GM19025 (cell line): ENCODE data around the gene CLPSL2.

Source experiments
- ATAC-seq: cut with Tn5 transposase; IDR thresholded peaks from one replicate; pipeline ENCODE4 v1.9.1; 2021; ENCODE audit warnings: mild to moderate bottlenecking, low read depth, moderate library complexity; ENCODE audit not compliant: unreplicated experiment

CLPSL2 gene

GRCh38 chr6:35745509-35745908 lies 30.9 kb upstream of the CLPSL2 start:
- ATAC-seq = no peak

DNA sequence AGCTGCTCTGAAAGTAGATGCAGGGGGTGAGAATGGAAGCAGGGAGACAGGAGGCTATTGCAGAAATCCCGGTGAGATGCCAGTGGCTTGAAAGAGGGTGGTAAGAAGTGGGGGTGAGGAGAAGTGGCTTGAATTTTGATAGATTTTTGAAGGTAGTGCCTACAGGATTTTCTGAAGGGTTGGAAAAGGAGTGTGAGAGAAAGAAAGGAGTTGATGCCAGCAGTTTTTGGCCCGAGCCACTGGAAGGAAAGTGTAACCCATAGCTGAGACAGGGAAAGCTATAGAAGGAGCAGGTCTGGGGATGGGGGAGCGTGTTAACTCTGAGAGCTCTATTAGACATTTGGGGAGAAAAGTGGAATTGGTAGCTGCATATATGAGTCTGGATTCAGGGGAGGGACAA lies 29.9 kb upstream of the CLPSL2 start:
- ATAC-seq = no peak

GRCh38 chr6:35747877-35748276 lies 28.5 kb upstream of the CLPSL2 start:
- ATAC-seq = no peak

DNA sequence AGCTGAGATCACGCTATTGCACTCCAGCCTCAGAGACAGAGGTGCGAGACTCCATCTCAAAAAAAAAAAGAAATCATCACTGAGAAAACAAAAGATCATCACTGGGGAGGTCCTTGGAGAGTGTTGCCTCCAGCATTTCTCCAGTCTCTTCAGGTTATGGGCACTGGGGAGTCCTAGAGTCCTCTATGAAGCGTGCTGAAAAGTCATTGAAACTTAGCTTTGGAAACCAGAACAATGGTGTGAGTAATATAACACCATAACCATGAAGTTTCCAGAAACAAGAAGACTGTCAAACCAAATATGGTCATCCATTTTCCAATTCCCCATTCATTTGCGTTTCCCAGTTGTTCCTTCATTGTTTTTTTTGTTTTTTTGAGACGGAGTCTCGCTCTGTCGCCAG lies 25.8 kb upstream of the CLPSL2 start:
- ATAC-seq = no peak

GRCh38 chr6:35751594-35751993 lies 24.8 kb upstream of the CLPSL2 start:
- no peak for ATAC-seq

DNA sequence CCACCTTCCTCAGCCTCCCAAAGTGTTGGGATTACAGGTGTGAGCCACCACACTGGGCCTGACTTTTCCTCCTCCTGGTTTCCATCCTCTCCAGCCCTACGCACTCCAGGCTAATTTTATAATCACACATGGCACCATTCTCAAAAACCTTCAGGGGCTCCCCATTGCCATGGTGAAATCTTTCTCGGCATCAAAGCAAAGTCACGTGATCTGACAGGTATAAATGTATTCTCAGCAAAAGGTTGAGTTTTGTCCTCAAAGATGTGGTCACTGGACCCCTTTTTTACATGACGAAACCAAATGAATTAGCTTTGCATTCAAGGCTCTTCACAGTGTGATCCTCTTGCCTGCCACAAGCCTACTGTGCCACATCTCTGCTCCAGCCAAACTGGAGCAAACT lies 24.1 kb upstream of the CLPSL2 start:
- no peak for ATAC-seq

- no peak for ATAC-seq
Observed at GRCh38 chr6:35754452-35755277, 21.7 kb upstream of the CLPSL2 start.

DNA sequence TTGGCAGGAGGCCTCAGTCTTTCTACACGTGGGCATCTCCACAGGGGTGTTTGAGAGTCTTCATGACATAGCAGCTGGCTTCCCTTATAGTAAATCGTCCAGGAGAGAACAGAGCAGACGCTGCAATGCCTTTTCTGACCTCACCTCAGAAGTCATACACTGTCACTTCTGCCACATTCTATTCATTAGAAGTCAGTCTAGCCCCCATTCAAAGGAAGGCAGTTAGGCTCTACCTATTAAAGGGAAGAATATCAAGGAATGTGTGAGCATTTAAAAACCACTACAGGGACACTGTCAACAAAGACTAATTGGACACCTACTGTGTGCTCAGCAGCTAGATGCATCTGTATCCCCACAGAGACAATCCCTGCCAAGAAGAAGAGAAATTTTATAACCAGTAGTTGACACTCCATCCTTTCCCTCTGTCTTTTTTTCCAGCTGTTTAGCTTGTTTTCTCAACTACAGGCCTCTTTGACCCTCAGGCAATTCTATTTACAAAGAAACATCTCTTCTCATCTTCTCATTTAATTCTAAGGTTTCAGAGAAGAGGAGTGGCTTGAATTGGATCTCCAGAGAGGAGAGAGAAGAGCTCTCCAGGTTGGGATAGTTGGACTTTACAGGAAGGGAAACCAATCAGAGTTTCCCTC lies 21.0 kb upstream of the CLPSL2 start:
- ATAC-seq = no peak

DNA sequence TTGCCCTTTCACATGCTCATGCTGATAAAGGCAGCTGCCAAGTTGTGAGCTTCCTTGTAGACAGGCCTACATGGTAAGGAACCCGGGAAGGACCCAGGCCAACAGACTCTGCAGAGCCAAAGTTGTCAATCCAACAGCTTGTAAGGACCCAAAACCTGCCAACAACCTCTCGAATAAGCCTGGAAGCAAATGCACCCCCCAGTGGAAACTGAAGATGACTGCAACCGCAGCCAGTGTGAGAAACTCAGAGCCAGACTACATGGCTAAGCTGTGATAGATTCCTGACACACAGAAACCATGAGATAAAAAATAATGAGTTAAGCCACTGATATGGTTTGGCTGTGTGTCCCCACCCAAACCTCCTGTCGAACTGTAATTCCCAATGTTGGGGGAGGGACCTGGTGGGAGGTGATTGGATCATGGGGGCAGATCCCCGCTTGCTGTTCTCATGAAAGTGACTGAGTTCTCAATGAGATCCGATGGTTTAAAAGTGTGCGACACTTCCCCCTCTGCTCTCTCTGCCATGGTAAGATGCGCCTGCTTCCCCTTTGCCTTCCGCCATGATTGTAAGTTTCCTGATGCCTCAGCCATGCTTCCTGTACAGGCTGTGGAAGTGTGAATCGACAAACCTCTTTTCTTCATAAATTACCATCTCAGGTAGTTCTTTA lies 18.8 kb upstream of the CLPSL2 start:
- ATAC-seq = no peak

- ATAC-seq = no peak
Observed at GRCh38 chr6:35759426-35759825, 17.0 kb upstream of the CLPSL2 start.

DNA sequence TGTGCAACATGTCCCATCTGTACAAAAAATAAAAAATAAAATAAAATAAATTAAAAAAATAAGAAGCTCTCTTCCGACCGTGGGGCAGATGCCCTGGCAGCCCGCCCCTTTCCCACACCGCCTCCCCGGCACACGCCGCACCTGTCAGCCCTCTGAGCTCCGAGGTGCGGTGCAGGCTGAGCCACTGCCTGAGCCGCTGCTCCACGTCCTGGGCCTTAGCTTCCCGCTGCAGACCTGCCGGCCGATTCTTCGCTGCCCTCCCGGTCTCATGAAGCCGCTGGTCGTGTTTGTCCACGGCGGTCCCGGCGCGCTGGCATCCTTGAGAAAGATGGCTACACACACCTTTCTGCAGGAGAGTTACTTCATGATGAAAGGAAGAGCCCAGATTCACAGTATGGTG lies 10.7 kb upstream of the CLPSL2 start:
- no peak for ATAC-seq

DNA sequence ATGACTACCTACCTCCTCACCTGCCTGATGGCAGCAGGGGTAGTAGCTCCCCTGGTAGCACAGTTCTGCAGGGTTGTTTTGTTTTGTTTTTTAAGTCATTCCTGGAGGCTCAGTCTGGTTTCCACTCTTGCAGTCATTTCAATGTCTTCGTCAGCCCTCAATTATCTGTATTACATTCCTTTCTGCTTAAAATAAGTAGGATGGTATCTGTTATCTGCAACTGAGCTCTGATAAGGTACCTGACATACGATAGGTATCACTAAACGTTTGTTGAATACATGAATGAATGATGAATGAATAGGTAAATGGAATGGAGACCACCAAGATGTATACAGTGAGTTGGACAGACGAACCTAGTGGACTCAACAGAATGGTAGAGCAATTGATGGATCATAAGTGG lies 7.2 kb upstream of the CLPSL2 start:
- ATAC-seq = no peak

DNA sequence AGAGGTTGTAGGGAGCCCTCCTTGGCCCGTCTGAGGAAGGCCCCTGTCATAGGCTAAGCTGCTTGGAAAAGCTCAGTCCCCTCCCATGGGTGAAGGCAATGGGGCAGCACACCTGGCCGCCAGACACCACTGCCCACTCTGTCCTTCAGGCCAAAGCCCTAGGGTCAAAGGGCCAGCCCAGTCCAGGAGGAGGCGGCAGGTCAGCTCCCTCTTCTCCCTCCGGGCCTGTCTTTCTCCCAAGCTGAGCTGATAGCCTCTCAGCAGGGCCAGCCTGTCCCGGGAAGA lies 5.1 kb upstream of the CLPSL2 start:
- no peak for ATAC-seq

- ATAC-seq = no peak
Observed at GRCh38 chr6:35774116-35774794, 2.1 kb upstream of the CLPSL2 start.

DNA sequence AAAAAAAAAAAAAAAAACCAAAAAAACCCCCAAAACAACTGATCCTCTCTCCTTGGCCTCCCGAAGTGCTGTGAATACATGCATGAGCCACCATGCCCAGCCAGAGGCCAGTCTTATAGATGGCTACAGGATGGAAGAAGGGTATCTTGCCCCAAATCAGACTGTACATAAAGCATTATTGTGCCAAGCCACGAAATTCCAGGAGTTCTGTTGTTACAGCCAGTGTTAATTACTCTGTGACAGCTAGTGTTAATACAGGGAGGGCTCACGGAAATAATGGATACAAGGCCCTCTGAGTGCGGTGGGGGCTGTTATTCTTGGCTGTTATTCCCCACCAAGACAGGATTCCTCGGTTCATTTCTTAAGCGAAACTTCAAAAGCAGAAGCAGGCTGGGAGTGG lies 1.4 kb upstream of the CLPSL2 start:
- ATAC-seq = no peak

- no peak for ATAC-seq
Observed at GRCh38 chr6:35777356-35778102, 1.1 kb downstream of the CLPSL2 start.

- ATAC-seq = no peak
Observed at GRCh38 chr6:35778437-35778836, 2.0 kb downstream of the CLPSL2 start.

GRCh38 chr6:35780719-35781118 lies 4.3 kb downstream of the CLPSL2 start, which contains the start of gene CLPSL1:
Gene CLPSL1 (plus strand): TSS chr6:35781019. CDS start chr6:35781111, 92 bp downstream.
- ATAC-seq = no peak

- ATAC-seq = no peak
Observed at GRCh38 chr6:35781290-35781689, 4.9 kb downstream of the CLPSL2 start.

GRCh38 chr6:35782424-35782823 lies 6.0 kb downstream of the CLPSL2 start:
- ATAC-seq = no peak

DNA sequence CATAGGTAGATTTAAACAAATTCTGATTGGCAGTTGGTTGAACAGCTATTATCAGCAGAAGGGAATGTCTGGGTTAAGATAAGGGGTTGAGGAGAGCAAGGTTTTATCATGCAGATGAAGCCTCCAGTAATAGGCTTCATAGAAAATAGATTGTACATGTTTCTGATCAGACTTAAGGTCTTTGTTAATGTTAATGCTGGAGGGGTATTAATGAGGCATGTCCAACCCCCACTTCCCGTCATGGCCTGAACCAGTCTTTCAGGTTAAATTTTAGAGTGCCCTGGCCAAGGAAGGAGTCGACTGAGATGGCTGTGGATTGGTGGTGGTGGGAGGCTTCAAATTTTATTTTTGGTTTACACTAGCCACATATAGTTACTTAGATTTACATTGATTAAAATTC lies 7.8 kb downstream of the CLPSL2 start:
- no peak for ATAC-seq
